Ishikawa (cell line): ENCODE data around the gene NTNG2.

ENCODE experiments used
- CREB1 ChIP-seq: IDR thresholded peaks from 2 replicates; pipeline ENCODE4 v1.6.1; 2012; ENCODE audit warnings: low read depth
- EGR1 ChIP-seq: IDR thresholded peaks from 2 replicates; pipeline ENCODE4 v1.6.1; 2012
- EP300 ChIP-seq: IDR thresholded peaks from 2 replicates; pipeline ENCODE4 v1.6.1; 2012; ENCODE audit warnings: borderline replicate concordance
- MAX ChIP-seq: IDR thresholded peaks from 2 replicates; pipeline ENCODE4 v1.6.1; 2012
- RAD21 ChIP-seq: IDR thresholded peaks from 2 replicates; pipeline ENCODE4 v1.6.1; 2012; ENCODE audit warnings: low read depth

- TF ChIP-seq CREB1: no peak
- no peak for TF ChIP-seq EP300
- no peak for TF ChIP-seq RAD21
- TF ChIP-seq MAX: no peak
- TF ChIP-seq EGR1: no peak
These were observed 37.2 kb downstream of the NTNG2 start for GRCh38 chr9:132199056-132199455.
